ENCODE results near the gene COPA.

The COPA gene

DNA sequence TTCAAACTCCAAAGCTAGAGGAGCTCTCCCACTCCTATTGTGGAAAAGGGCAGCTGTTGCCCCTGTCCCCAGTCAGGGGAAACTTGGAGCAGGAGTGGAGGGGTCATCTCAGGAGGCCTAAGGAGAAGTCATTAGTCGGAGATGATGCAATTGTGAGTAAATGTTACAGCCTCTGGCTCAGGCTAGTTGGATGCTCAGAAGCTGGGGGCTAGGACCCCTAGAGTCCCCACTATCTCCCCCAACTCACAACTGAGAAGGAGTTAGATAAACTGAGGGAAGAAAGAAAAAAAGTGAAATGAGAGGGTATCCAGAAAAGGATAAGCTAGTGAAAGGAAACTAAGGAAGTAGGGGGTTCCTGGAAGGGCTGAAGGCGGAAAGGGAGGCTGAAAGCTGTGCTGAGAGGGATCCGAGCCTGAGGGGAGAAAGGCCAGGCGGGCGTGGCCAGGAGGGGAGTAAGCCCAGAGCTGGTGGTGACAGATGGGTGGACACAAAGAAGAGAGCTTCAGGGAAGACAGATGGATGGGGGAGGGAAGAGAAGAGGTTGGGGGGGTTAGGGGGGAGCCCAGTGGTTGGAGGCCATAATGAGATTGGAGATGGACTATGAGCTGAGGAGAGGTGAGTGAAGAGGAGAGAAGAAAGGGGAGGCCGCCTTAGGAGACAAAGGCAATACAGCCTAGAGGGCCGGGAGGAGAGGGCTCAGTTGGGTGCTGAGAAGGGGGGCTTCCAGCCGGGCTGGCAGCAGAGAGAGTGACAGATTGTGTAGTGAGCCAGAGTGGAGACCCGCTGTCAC lies 19.3 kb upstream of the COPA start:
- DNase-seq (ENCODE audit: low read depth) = no peak

DNA sequence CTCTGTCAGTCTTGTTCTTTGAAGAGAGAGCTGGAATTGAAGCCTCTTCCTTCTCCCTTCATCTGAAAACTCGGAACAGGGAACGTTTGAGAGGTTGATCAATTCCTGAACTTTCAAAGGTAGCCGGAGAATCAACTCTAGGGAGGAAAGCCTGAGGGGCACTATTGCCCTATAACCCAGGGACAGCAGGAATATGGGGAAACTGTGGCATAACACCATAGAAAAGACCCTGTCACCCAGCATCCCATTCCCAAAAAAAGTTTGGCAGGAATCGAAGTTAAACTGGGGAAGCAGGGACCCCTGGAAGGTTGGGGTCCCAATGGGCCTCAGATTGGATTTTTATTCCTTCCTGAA lies 18.7 kb upstream of the COPA start:
- DNase-seq (ENCODE audit: low read depth) = no peak

DNA sequence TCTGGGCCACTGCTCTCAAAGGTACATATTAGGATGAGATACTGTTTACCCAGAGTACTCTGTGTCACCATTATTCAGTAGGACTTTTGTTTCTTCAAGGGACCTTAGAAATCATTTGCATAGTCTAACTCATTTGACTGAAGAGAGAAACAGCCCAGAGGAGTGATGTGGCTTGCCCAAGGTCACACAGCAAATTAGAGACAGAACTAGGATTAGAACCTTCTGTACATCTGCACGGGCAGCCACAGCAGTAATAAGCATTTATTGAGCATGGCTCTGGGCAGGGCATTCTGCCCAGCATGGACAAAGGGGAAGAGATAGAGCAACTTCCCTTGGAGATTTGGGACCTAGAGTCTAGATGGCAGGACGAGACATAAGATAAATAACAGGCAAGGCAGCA lies 18.1 kb upstream of the COPA start:
- no peak for DNase-seq (ENCODE audit: low read depth)

DNA sequence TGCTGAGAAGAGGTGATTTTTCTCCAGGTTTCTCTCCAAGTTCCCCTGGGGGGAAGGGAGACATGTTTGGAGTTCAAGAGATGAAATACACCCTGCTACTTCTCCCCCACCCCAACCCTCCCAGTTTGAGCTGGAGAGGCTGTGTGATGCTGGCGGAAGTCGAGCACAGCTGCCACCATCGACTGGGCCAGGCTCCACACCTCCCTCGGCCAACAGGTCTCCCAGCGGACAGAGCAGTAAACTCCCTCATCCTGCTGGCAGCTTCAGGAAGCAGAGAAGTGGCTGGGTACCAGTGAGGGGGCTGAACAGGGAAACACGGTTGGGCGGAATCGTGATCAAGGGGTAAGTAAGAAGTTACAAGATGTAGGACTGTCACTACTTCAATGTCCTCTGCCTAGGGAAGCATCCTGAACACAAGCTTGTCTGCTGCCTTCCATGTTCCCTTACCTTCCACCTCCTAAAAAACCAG lies 17.2 kb upstream of the COPA start:
- no peak for DNase-seq (ENCODE audit: low read depth)

DNA sequence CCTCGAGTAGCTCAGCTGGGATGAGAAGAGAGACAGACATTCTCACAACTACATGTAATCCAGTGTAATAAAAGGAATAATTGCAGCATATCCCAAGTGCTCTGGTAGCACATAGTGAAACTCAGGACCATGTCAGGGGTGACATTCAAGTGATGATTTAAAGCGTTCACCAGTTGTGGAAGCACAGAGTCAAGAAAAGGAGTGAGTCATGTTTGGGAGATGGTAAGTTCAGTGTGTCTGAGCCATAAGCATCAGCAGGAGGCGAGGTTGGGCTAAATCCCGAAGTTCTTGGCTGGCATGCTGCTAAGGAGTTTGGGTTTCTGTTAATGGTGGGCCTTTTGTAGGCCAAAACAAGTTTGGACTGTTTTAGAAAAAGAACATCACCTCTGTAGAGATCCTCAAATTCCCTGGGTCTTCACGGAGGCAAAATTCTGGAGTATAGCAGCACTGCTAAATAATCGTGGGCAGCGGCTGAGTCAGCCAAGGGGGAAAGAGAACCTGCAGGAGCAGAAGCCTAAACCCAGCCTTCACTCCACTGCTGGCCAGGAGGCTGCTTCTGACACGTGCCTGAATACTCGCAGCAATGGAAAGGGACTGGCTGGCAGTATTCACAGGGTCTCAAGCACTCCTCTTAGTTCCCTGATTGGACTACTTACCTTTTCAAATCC lies 16.6 kb upstream of the COPA start:
- no peak for DNase-seq (ENCODE audit: low read depth)

DNA sequence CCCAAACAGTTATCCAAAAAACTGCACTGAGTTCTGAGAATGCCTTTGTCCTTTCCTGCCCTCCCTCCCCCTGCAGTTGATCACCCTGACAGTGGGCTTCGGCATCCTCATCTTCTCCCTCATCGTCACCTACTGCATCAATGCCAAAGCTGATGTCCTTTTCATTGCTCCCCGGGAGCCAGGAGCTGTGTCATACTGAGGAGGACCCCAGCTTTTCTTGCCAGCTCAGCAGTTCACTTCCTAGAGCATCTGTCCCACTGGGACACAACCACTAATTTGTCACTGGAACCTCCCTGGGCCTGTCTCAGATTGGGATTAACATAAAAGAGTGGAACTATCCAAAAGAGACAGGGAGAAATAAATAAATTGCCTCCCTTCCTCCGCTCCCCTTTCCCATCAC lies 15.0 kb upstream of the COPA start:
- no peak for DNase-seq (ENCODE audit: low read depth)

DNA sequence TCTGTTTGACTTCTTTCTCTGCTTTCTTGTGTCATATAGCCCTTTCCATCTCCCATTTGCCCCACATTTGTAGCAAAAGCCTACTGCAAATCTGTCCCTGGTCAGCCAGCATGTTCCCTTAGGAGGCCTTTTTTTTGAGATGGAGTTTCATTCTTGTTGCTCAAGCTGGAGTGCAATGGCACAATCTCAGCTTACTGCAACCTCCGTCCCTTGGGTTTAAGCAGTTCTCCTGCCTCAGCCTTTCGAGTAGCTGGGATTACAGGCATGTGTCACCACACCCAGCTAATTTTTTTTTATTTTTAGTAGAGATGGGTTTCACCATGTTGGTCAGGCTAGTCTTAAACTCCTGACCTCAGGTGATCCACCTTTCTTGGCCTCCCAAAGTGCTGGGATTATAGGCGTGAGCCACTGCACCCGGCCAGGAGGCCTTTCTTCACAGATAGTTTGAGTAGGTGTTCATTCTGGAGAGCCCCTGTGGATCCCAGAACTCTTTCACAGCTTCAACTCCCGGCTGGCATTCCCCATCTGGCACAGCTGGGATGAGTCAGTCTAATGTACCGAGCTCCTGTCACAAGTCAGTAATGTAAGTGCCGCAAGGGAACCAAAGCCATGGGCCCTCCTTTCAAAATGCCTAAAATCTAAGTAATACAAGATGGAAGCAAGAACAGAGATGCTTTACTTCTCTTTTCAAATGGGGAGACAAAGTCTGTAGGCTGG lies 14.4 kb upstream of the COPA start:
- no peak for DNase-seq (ENCODE audit: low read depth)

DNA sequence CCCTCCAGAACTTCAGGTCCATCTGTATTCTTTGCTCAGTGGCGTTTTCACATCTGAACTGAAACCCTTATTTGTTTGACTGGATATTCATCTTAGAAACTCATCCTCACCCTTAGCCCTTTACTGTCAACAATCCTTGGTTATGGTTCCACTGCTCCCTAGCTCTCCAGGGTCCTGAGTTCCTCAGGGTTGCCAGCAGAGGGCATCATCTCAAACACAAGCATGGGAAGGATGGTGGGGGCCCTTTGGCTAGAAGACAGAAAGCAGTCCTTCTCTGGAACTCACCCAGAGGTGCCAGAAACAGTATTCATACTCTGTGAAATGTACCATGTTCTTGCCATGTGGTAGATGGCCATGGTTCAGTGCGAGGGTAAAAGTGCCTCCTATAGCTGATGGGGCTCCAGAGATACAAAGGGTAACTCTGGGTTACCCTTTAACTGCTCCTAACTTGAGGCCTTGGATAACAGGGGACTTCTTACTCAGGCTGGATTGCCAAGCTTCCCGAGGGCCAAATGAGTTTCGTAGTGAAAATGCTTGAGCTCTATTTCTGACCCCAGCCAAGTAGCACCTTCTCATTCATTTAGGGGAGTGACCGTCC lies 11.4 kb upstream of the COPA start:
- DNase-seq (ENCODE audit: low read depth) = no peak

DNA sequence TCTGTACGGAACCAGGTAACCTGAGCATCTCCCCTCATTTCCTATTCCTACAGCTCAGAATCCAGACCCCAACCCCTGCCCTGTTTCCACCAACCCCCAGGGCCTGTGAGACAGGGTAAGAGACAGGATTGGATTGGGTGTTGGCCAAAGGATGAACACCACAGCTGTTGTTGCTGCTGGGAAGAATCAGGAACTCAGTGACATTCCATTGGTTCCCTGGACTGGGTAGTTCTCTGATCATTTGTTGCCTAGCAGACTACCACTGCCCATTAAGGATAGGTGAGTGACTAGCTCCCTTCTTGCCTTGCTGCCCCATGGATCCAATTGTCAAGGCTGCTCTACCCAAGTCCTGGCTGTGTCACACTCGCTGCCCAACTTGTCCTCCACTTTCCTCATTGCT lies 10.2 kb upstream of the COPA start:
- no peak for DNase-seq (ENCODE audit: low read depth)

DNA sequence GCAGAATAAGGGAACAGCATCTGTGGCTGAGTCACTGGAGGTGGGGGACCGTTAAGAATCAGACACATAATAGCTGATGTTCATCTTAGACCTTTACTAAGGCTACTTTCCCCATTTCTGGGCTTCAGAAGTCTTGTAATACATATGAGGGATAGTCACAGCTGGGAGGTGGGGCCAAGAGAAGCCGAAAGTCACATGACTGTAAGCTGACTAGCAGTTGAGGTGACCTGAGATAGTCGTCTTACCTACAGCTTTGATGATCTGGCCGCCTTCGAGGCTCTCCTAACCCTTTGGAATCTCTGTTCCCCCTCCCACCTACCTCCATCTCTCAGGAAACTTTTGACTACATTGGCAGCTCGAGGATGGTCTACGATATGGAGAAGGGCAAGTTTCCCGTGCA lies 9.5 kb upstream of the COPA start:
- DNase-seq (ENCODE audit: low read depth) = no peak

DNA sequence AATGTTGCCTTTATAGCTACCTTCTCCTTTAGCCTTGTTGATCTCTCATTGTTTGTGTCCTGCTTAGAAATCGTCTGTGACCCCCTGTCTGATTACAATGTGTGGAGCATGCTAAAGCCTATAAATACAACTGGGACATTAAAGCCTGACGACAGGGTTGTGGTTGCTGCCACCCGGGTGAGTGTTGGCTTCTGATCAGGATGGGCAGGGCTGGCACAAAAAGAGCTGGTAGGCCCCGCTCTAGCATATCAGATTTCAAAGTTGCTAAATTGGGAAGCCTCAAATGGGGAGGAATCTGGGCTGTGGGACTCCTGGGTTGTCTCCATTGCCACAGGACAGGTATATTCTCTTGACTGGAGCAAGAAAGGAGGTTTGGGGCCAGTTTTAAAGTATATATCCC lies 8.6 kb upstream of the COPA start:
- DNase-seq (ENCODE audit: low read depth) = no peak

DNA sequence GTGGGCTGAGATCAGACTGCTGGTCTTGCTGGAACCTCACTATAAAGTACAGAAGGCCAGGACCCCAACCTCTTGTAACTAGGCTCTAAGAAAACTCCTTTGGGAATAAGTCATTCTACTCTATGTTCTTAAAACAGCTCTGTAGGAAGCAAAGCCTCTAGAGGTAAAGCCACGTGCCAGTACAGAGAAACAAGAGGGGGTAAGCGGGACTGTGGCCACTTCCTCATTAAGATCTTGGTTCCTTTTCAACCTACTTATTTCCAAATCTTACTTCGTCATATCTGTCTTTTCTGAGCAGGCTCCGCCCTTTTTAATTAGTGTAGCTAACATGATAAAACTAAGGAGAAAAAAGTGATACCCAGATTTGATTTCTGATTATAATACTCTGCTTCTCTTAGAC lies 3.9 kb upstream of the COPA start:
- no peak for DNase-seq (ENCODE audit: low read depth)

DNA sequence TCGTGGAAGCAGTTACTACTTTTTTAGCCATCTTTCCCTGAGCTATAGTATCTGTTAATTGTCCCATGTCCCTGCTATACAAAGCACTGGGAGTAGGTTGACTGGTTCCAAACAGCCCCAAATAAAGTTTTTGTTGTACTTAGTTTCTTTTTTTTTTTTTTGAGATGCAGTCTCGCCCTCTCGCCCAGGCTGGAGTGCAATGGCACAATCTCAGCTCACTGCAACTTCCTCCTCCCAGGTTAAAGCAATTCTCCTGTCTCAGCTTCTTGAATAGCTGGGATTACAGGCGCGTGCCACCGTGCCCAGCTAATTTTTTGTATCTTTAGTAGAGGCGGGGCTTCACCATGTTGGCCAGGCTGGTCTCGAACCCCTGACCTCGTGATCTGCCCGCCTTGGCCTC lies 3.4 kb upstream of the COPA start:
- DNase-seq (ENCODE audit: low read depth) = no peak

DNA sequence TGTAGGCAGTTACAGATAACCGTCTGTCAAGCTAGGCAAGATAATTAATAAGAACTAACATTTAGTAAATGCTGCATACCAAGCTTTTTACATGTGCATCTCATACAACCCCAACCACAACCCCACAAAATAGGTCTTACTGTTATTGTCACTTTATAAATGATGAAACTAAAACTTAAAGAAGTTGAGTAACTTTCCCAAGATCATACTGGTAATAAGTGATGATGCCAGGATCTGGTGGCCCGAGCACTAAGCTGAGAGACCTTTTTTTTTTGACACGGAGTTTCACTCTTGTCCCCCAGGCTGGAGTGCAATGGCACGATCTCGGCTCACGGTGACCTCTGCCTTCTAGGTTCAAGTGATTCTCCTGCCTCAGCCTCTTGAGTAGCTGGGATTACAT lies 1.9 kb upstream of the COPA start:
- DNase-seq (ENCODE audit: low read depth) = no peak

DNA sequence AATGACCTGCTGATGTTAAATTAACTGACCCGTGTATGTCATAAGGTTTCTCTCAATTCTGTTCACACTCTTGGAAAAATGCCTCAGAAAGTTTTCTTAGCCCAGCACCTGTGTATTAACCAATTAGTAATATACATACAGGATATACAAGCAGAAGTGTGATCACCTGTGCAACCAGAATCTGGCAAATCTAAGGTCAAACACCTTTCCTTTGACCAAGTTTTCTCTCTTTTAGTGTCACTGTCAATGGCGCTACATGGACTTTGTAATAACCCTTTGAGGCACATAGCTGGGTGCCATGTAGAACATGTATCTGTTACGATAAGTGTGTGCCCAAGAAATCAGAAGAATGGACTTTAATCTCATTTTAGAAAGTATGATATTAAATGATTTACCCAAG lies 1.2 kb upstream of the COPA start:
- no peak for DNase-seq (ENCODE audit: low read depth)

DNA sequence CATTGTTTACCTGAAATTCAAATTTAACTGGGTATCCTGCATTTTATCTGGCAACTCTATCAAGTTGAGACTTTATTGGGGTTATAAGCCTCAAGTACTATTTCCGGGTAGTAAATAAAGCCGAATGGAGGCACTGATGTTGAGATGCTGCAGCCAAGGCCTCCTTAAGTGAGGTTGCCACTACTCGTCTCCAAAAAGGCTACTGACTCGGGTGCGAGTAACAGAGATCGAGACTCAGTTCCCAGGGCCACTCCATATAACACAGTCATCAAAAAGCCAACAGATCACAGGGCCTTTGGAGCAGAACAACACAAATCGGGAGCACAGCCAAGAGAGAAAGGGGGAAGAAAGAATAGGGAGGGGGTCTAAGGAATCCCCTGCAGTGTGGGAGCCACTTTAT lies 524 bp downstream of the COPA start:
- no peak for DNase-seq (ENCODE audit: low read depth)

DNA sequence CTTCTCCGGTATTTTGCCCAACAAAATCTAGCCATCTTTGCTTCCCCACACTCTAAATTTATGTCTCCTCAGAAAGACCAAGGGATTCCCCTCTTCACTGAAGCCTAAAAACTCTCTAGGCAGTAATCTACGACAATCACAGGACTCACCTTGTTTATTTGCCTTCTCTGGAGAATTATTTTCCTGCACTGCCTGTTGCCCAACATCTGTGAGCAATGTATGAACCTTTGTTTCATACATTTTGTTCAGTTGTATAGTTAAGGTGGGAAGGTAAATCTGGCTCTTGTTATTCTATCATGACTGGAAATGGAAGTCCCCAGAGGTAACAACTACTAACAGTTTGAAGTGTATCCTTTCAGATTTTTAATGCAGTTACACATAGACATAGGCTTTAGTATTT lies 2.2 kb downstream of the COPA start:
- no peak for DNase-seq (ENCODE audit: low read depth)

DNA sequence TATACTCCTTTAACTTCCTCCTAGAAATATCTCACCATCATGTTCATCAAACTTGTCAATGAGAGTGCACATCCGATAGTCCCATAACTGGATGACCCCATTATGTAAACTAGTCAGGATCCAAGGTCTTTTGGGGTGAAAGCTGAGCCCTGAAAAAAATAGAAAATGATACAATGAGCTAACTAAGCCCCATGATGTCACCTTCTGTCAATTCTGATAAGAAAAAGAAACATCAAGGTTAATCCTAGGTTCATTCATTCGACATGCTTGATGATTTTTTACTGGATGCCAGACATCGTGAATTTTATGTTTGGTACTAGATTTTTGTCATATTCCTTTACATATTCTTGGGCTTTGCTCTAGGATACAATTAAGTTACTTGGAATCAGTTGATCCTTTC lies 2.9 kb downstream of the COPA start:
- no peak for DNase-seq (ENCODE audit: low read depth)

DNA sequence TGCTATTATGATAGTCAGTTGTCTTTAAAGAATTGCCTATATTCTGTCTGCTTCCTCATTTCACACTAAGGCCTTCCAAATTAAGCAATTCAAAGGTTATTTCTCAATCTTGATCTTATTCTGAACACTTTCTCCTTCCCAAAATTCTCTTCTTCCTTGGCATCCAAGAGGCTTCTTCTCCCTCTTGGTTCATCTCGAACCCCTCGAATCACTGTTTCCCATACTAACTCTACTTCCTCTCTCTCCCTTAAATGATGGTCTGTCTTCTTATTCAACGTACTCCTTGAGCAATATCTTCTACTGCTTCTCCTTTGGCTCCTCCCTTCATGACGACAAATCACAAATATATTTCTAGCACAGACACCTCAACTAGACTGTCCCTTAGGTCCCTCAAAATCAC lies 4.5 kb downstream of the COPA start:
- no peak for DNase-seq (ENCODE audit: low read depth)

DNA sequence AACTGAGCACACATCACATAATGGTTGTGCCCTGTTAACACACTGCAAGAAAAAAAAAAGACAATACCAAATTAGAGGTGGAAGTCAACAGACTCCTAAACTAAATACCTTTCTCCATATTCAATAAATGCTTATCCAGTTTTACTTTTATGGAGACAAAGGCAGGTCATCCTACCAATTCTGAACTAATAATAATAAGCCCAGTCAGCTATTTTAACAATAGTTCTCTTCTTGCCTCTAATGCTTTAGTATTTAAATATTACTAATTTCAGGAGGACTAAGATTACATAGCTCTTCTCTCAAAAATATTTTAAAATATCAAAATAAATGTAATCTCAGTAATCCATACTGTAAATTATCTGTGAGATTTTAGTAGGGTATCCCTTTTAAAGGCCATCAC lies 10.5 kb downstream of the COPA start:
- DNase-seq (ENCODE audit: low read depth) = no peak

DNA sequence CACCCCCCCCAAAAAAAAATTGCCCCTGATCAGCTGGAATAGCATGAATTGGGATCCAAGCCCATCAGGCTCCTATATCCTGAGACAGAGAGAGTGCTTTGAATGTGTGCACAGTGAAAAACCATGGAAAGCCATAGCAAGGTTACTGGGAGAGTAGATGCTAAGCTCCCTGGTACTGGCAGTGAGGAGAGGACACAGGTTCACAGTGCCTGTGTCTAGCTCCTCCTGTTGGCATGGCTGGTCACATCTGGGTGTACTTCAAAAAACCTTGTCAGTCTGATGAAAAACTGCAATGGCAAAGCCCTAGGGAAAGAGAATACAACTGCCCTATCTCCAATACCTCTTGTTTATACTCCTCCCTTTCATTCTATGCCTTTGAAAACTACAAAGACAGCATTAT lies 12.9 kb downstream of the COPA start:
- DNase-seq (ENCODE audit: low read depth) = no peak

DNA sequence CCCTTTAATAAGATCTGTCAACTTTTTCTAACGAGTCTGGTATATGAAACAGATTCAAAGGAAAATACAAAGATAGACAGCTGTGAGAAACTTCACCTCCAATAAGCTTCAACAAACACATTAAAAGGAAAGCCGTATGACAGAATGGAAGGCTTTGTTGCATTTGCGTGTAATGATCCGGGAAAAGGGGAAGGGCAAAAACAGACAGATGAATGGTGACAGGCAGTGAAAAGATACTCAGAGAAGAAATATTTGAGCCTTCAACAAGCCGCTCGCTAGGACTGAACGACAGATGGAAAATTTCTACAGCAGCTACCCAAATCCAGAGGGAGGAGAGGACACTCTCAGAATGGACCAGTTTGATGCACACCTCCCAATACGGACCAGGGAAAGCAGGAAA lies 14.9 kb downstream of the COPA start:
- DNase-seq (ENCODE audit: low read depth) = no peak

DNA sequence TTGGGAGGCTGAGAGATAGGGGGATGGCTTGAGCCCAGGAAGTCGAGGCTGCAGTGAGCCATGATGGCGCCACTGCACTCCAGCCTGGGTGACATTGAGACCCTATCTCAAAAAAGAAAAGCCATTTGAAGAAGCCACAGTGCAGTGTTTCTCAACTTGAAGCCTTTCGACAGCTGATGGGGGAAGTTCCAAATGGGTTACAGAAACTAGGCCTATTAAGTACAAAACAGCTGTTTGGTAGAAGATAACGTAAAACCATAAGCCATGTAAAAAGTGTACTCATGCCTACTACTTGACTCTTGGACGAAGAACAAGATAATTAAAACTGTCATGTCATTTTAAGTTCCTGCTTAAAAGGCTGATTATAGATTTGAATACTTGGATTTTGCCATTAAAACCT lies 16.6 kb downstream of the COPA start:
- DNase-seq (ENCODE audit: low read depth) = no peak
